H1 (cell line): ENCODE results near the gene ACP6. TPM values are rescaled to one million over a fixed set of nuclear protein-coding genes. Genes with fewer than 3 reads are reported as not detected.

Experiments used
- CTCF ChIA-PET: fragments of 300-600 bp; sonication (Branson Sonifier 250); formaldehyde crosslinking; loops from one replicate; lab custom pipeline; 2021; ENCODE audit not compliant: partially characterized antibody; lab: Charles Lee
- POLR2A ChIA-PET: fragments of 300-600 bp; sonication (Branson Sonifier 250); formaldehyde crosslinking; loops from one replicate; lab custom pipeline; 2021; ENCODE audit warnings: inconsistent platforms; ENCODE audit not compliant: partially characterized antibody; lab: Charles Lee
- DNase-seq, 2 experiments: peaks; one replicate each; pipeline versions ENCODE4 v3.0.0 to v3.0.0-alpha.2; 2010 to 2022; ENCODE audit warnings: low spot score in 2 of 2, low read depth in 1 of 2, mixed read lengths in 1 of 2
- FAIRE-seq: peaks from 2 replicates; lab custom pipeline; 2011; peaks lifted over from hg19 to GRCh38; lab: Jason Lieb, UNC
- H2AFZ ChIP-seq: 2 replicates; pipeline ENCODE4 v1.8.1; 2012; ENCODE audit warnings: low read length, inconsistent platforms
- H2AK5ac ChIP-seq: 2 replicates; pipeline ENCODE4 v1.6.1; 2013; ENCODE audit warnings: low read depth, low read length
- H2BK120ac ChIP-seq: replicated peaks from 2 replicates; pipeline ENCODE3; 2013; ENCODE audit warnings: low read depth, low read length, inconsistent platforms
- H2BK12ac ChIP-seq: 2 replicates; pipeline ENCODE4 v1.6.1; 2013; ENCODE audit warnings: low read depth, low read length
- H2BK15ac ChIP-seq: 2 replicates; pipeline ENCODE4 v1.6.1; 2013; ENCODE audit warnings: low read length
- H2BK20ac ChIP-seq: 2 replicates; pipeline ENCODE4 v1.6.1; 2013; ENCODE audit warnings: low read length
- H2BK5ac ChIP-seq: 2 replicates; pipeline ENCODE4 v1.6.1; 2013; ENCODE audit warnings: low read depth, low read length
- H3K14ac ChIP-seq: 2 replicates; pipeline ENCODE4 v1.6.1; 2013; ENCODE audit warnings: inconsistent platforms; ENCODE audit not compliant: insufficient read length
- H3K18ac ChIP-seq: 2 replicates; pipeline ENCODE4 v1.6.1; 2013; ENCODE audit warnings: low read length; ENCODE audit errors: extremely low read depth
- H3K23ac ChIP-seq: 2 replicates; pipeline ENCODE4 v1.6.1; 2013; ENCODE audit warnings: inconsistent platforms; ENCODE audit not compliant: insufficient read length
- H3K23me2 ChIP-seq: 2 replicates; pipeline ENCODE4 v1.6.1; 2013; ENCODE audit warnings: low read depth, low read length
- H3K27ac ChIP-seq: 2 replicates; pipeline ENCODE4 v1.6.1; 2011; ENCODE audit warnings: low read depth, low read length, inconsistent platforms
- H3K27me3 ChIP-seq, 4 experiments: replicated peaks in 1 of 4; 1 replicate in 1 of 4; 2 replicates in 3 of 4; pipeline versions ENCODE4 v1.6.1 to v1.8.1; 2011 to 2013; ENCODE audit warnings: low read length in 3 of 4, mild to moderate bottlenecking in 3 of 4, inconsistent platforms in 2 of 4, mixed read lengths in 2 of 4, moderate library complexity in 1 of 4; ENCODE audit not compliant: control insufficient read depth in 3 of 4, insufficient read depth in 3 of 4; ENCODE audit errors: extremely low read depth in 1 of 4
- H3K36me3 ChIP-seq, 4 experiments: 2 replicates each; pipeline versions ENCODE4 v1.6.1 to v1.8.1; 2011 to 2013; ENCODE audit warnings: mild to moderate bottlenecking in 4 of 4, low read length in 3 of 4, moderate library complexity in 2 of 4, control low read depth in 1 of 4, inconsistent platforms in 1 of 4; ENCODE audit not compliant: insufficient read depth in 4 of 4, control insufficient read depth in 2 of 4
- H3K4ac ChIP-seq: replicated peaks from 2 replicates; pipeline ENCODE3; 2013; ENCODE audit warnings: low read length, low read depth, mixed read lengths, inconsistent platforms; ENCODE audit not compliant: insufficient read length
- H3K4me1 ChIP-seq, 4 experiments: replicated peaks in 1 of 4; 1 replicate in 1 of 4; 2 replicates in 3 of 4; pipeline versions ENCODE4 v1.6.1 to v1.8.1; 2011 to 2013; ENCODE audit warnings: low read length in 3 of 4, inconsistent platforms in 2 of 4, mixed read lengths in 1 of 4; ENCODE audit not compliant: insufficient read depth in 4 of 4, control insufficient read depth in 3 of 4
- H3K4me2 ChIP-seq, 2 experiments: 2 replicates each; pipeline versions ENCODE4 v1.6.1 to v1.8.1; 2011 to 2013; ENCODE audit warnings: low read depth in 2 of 2, low read length in 2 of 2, control low read depth in 1 of 2, inconsistent platforms in 1 of 2, mild to moderate bottlenecking in 1 of 2; ENCODE audit not compliant: insufficient read depth in 1 of 2
- H3K4me3 ChIP-seq, 4 experiments: fragments of 200-600, 300-600 bp in 1 of 4; sonication (generic), shearing (Covaris generic), sonication (Bioruptor Twin) in 1 of 4; 2 replicates each; pipeline versions ENCODE4 v1.5.1 to v1.8.1; 2011 to 2016; ENCODE audit warnings: low read length in 4 of 4, low read depth in 3 of 4, control low read depth in 2 of 4, inconsistent platforms in 2 of 4, mild to moderate bottlenecking in 2 of 4, mixed read lengths in 1 of 4, moderate library complexity in 1 of 4; ENCODE audit not compliant: insufficient read depth in 2 of 4; ENCODE audit errors: extremely low read depth in 1 of 4
- H3K56ac ChIP-seq: replicated peaks from 2 replicates; pipeline ENCODE3; 2013; ENCODE audit warnings: low read depth, mild to moderate bottlenecking, mixed read lengths, low read length, inconsistent platforms; ENCODE audit not compliant: insufficient read length
- H3K79me1 ChIP-seq: 2 replicates; pipeline ENCODE4 v1.6.1; 2013; ENCODE audit warnings: low read depth, low read length, control low read depth
- H3K79me2 ChIP-seq, 2 experiments: 2 replicates each; pipeline versions ENCODE4 v1.6.1 to v1.8.1; 2012 to 2013; ENCODE audit warnings: low read length in 2 of 2, mild to moderate bottlenecking in 2 of 2, inconsistent platforms in 1 of 2; ENCODE audit not compliant: insufficient read depth in 2 of 2, control insufficient read depth in 1 of 2
- H3K9ac ChIP-seq, 4 experiments: replicated peaks in 1 of 4; 1 replicate in 1 of 4; 2 replicates in 3 of 4; pipeline versions ENCODE4 v1.6.1 to v1.8.1; 2011 to 2013; ENCODE audit warnings: low read depth in 3 of 4, low read length in 3 of 4, control low read depth in 2 of 4, mild to moderate bottlenecking in 2 of 4, moderate library complexity in 2 of 4, inconsistent platforms in 1 of 4; ENCODE audit errors: extremely low read depth in 1 of 4
- H3K9me3 ChIP-seq, 2 experiments: 2 replicates each; pipeline versions ENCODE4 v1.6.1 to v1.8.1; 2012 to 2013; ENCODE audit warnings: mild to moderate bottlenecking in 2 of 2, moderate library complexity in 2 of 2, control low read depth in 1 of 2, inconsistent platforms in 1 of 2, low read depth in 1 of 2, low read length in 1 of 2, mixed read lengths in 1 of 2; ENCODE audit not compliant: insufficient read depth in 2 of 2
- H4K20me1 ChIP-seq, 2 experiments: replicated peaks in 1 of 2; 2 replicates each; pipeline versions ENCODE3 to v1.8.1; 2011 to 2013; ENCODE audit warnings: inconsistent platforms in 2 of 2, low read length in 2 of 2, mild to moderate bottlenecking in 1 of 2; ENCODE audit not compliant: insufficient read depth in 2 of 2, control insufficient read depth in 1 of 2
- H4K5ac ChIP-seq: 2 replicates; pipeline ENCODE4 v1.6.1; 2013; ENCODE audit warnings: low read length, low read depth, mixed read lengths, inconsistent platforms; ENCODE audit not compliant: insufficient read length
- H4K8ac ChIP-seq: 2 replicates; pipeline ENCODE4 v1.8.0; 2013; ENCODE audit warnings: mild to moderate bottlenecking, moderate library complexity, low read length, inconsistent platforms; ENCODE audit not compliant: insufficient read depth; ENCODE audit errors: extremely low read depth
- H4K91ac ChIP-seq: replicated peaks from 2 replicates; pipeline ENCODE3; 2013; ENCODE audit warnings: low read length, mixed read lengths, inconsistent platforms; ENCODE audit not compliant: insufficient read length
- CHD1 ChIP-seq: IDR thresholded peaks from 2 replicates; pipeline ENCODE4 v1.6.1; 2012; ENCODE audit warnings: low read depth, low read length, improper control_type of control experiment
- GABPA ChIP-seq: IDR thresholded peaks from 2 replicates; pipeline ENCODE4 v1.6.1; 2011; ENCODE audit warnings: mild to moderate bottlenecking, low read length, moderate library complexity, borderline replicate concordance; ENCODE audit not compliant: insufficient read depth
- GTF2F1 ChIP-seq: IDR thresholded peaks from 2 replicates; pipeline ENCODE4 v1.6.1; 2012; ENCODE audit warnings: low read depth, low read length, improper control_type of control experiment, borderline replicate concordance
- PHF8 ChIP-seq: fragments of 200-600 bp; sonication (generic); conservative IDR thresholded peaks from 2 replicates; pipeline ENCODE4 v1.7.1; 2012; ENCODE audit warnings: low read depth, mild to moderate bottlenecking, inconsistent platforms, low read length, moderate library complexity
- POLR2A ChIP-seq, 2 experiments: IDR thresholded peaks; 1 replicate in 1 of 2; 2 replicates in 1 of 2; pipeline ENCODE4 v1.6.1; 2011; ENCODE audit warnings: low read depth in 2 of 2, low read length in 2 of 2, mild to moderate bottlenecking in 2 of 2; ENCODE audit errors: control extremely low read depth in 1 of 2
- SIN3A ChIP-seq, 2 experiments: IDR thresholded peaks in 1 of 2; conservative IDR thresholded peaks in 1 of 2; 2 replicates each; pipeline ENCODE4 v1.6.1; 2011 to 2012; ENCODE audit warnings: low read length in 2 of 2, improper control_type of control experiment in 1 of 2, low read depth in 1 of 2, mild to moderate bottlenecking in 1 of 2
- SIRT6 ChIP-seq: IDR thresholded peaks from one replicate; pipeline ENCODE4 v1.7.1; 2012; ENCODE audit warnings: low read length, inconsistent platforms
- TAF7 ChIP-seq: optimal IDR thresholded peaks from 2 replicates; pipeline ENCODE3; 2011; ENCODE audit warnings: low read depth, mild to moderate bottlenecking, inconsistent platforms, low read length, moderate library complexity, borderline replicate concordance
- WGBS, 2 experiments: shearing (Covaris generic) in 1 of 2; methylation state at CpG; one replicate each; pipeline versions ENCODE4 v1.1.6 to v1.1.7; 2013 to 2015; ENCODE audit warnings: low lambda C conversion rate in 2 of 2, mixed read lengths in 2 of 2, inconsistent platforms in 1 of 2, low coverage in 1 of 2, missing lambda C conversion rate in 1 of 2; ENCODE audit not compliant: insufficient replicate concordance in 2 of 2, insufficient coverage in 1 of 2, insufficient read length in 1 of 2; ENCODE audit errors: extremely low coverage in 1 of 2, missing lambda C conversion rate in 1 of 2; 5-methylcytosine and 5-hydroxymethylcytosine counted together
- polyA plus RNA-seq, 7 experiments: library from polyadenylated mRNA; depleted of rRNA in 3 of 7; stranded (reverse) in 5 of 7; unstranded in 2 of 7; fragments of >200 nt in 5 of 7; fragments of 200-250 nt in 2 of 7; gene quantifications; 1 replicate in 5 of 7; 2 replicates in 1 of 7; 4 replicates in 1 of 7; pipeline versions ENCODE4 v1.2.1 to v1.2.3, GENCODE V29; 2011 to 2013; ENCODE audit warnings: missing spikeins in 2 of 7, mixed read lengths in 2 of 7
- total RNA-seq: library from RNA; stranded (reverse); fragmentation: NEBNext Ultra II Directional; extraction: Animal tissue kit (Norgen Biotek cat#: 25700); gene quantifications from 2 replicates; pipeline ENCODE4 v1.2.1, GENCODE V29; 2021

Gene ACP6
- total and polyA plus RNA-seq, 2 of the 8 experiments (the other 6 are each of a cell fraction or from before 2014, with no cell fraction given) = 11.4 to 17.7 TPM

DNA sequence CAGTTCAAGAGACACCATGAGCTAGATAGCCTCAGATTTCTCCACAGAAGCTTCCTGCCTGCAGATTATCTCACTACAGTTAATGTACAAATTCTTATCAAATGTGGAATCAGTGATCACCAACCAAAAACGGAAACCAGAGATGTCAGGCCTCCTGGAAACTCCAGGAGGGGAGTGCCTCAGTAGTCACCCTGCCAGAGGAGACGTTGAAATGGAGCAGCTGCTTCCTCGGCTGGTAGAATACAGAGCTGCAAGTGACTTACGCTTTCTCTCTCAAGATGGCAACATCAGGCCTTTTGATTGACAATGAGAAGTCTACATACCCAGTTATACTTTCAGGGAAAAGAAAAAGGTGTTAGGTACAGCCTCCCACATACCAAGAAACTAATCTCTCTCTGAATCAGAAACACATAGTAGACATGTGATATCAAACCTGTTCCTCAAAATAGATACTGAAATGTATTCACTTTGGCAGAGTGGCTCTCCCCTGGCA is 52.2 kb downstream of the ACP6 start:
- H3K4me1 ChIP-seq = no peaks in the 10 kb centered on the region
- H4K8ac ChIP-seq = no peak overlapping the region
- DNase-seq (no peak), FAIRE-seq (no peak)
- no peak overlapping the region for H3K4me2 ChIP-seq
- H3K9me3 ChIP-seq = no peaks in the 10 kb centered on the region
- no peaks in the 10 kb centered on the region for H3K79me2 ChIP-seq
- H3K4ac ChIP-seq = no peak overlapping the region
- H4K5ac ChIP-seq = no peak overlapping the region
- H3K9ac ChIP-seq = no peak overlapping the region
- H3K14ac ChIP-seq = no peak overlapping the region
- no peak overlapping the region for H3K23ac ChIP-seq
- no peak overlapping the region for H2BK20ac ChIP-seq
- no peak overlapping the region for H2BK15ac ChIP-seq
- H4K91ac ChIP-seq = no peak overlapping the region
- no peaks in the 10 kb centered on the region for H3K27me3 ChIP-seq
- H3K79me1 ChIP-seq = peaks cover 3% of the 10 kb centered on the region; the same call in 1 of the 2 replicates
- TF ChIP-seq SIN3A (conservative IDR thresholded peaks at IDR 0.05 in 1 of 2, IDR thresholded peaks at IDR 0.05 in 1 of 2; ENCODE audit: low read depth in 1 of 2, low read length in 2 of 2) (no peak), POLR2A (IDR thresholded peaks at IDR 0.05; ENCODE audit: control extremely low read depth in 1 of 2, low read depth in 2 of 2, low read length in 2 of 2) (no peak), TAF7 (no peak), GABPA (no peak), CHD1 (no peak), SIRT6 (no peak), GTF2F1 (no peak), PHF8 (no peak)
- TF ChIP-seq, all 59 proteins: peak for 0
- Histone ChIP-seq H2BK120ac (no peak overlapping the region), H4K20me1 (peaks cover 0 to 4% of the 10 kb centered on the region in 2 experiments), H3K27ac (no peak overlapping the region), H2BK5ac (no peak overlapping the region), H2AK5ac (no peak overlapping the region), H3K4me3 (no peak overlapping the region), H2BK12ac (no peak overlapping the region), H3K23me2 (no peaks in the 10 kb centered on the region), H3K18ac (no peak overlapping the region), H2AFZ (no peak overlapping the region), H3K56ac (no peak overlapping the region), H3K36me3 (peaks cover 19 to 76% (median 54%) of the 10 kb centered on the region in 4 experiments)
- ChIA-PET CTCF (interaction anchor here (1.3 to 4.0 kb wide), 2 partner anchors 9 to 122 kb away, joined by 3 to 21 read pairs; no protein-coding TSS in a partner anchor), POLR2A (no interaction called here)
- WGBS, 2 experiments = 88% methylated on average over 4 of the region's 4 CpGs; no CpG with 5 or more reads in 1 of the 2 experiments
